Hepatocyte (in vitro differentiated cells): ENCODE measurements around the gene SPSB2.

ENCODE experiments used
- CTCF ChIP-seq: fragments of 200-600 bp; sonication (generic); IDR thresholded peaks from 2 replicates; pipeline ENCODE4 v1.5.1; 2016; ENCODE audit warnings: antibody characterized with exemption, mild to moderate bottlenecking; ENCODE audit not compliant: poor library complexity
- EZH2 ChIP-seq: fragments of 200-600 bp; sonication (generic); IDR thresholded peaks from 2 replicates; pipeline ENCODE4 v1.6.1; 2016; ENCODE audit warnings: antibody characterized with exemption, mild to moderate bottlenecking, borderline replicate concordance

- TF ChIP-seq CTCF (no peak), EZH2 (no peak)
These were observed 14.4 kb upstream of the SPSB2 start for GRCh38 chr12:6887460-6887859.
